Measurements from ENCODE around the gene PHKG2.

PHKG2 gene

GRCh38 chr16:30775392-30776188, 27.4 kb downstream of the PHKG2 start:
- DNase-seq (ENCODE audit: low spot score), result peak; percentile 94

- DNase-seq (ENCODE audit: low spot score), result no peak
Observed at GRCh38 chr16:30777591-30778297, 29.5 kb downstream of the PHKG2 start.

- no peak for DNase-seq (ENCODE audit: low spot score)
Observed at GRCh38 chr16:30778549-30779244, 30.5 kb downstream of the PHKG2 start.

GRCh38 chr16:30779596-30779995, 31.4 kb downstream of the PHKG2 start:
- no peak for DNase-seq (ENCODE audit: low spot score)

- no peak for DNase-seq (ENCODE audit: low spot score)
Observed at GRCh38 chr16:30780021-30780420, 31.8 kb downstream of the PHKG2 start.

GRCh38 chr16:30780549-30780948, 32.3 kb downstream of the PHKG2 start:
- DNase-seq (ENCODE audit: low spot score), result no peak

- DNase-seq (ENCODE audit: low spot score), result no peak
Observed at GRCh38 chr16:30782486-30783279, 34.5 kb downstream of the PHKG2 start.

- DNase-seq (ENCODE audit: low spot score), result no peak
Observed at GRCh38 chr16:30783280-30784109, 35.3 kb downstream of the PHKG2 start.

GRCh38 chr16:30784215-30784614, 36.0 kb downstream of the PHKG2 start:
- DNase-seq (ENCODE audit: low spot score), result no peak

GRCh38 chr16:30785126-30786106, 37.2 kb downstream of the PHKG2 start:
- DNase-seq (ENCODE audit: low spot score), result no peak

- peak; percentile 92 for DNase-seq (ENCODE audit: low spot score)
Observed at GRCh38 chr16:30786115-30786935, 38.1 kb downstream of the PHKG2 start.

GRCh38 chr16:30786936-30787612, 38.8 kb downstream of the PHKG2 start, which contains the start of gene ZNF629:
ZNF629 (minus strand) TSS chr16:30787205; CDS start chr16:30784482, 2,723 bp downstream.
- peak; percentile 91 for DNase-seq (ENCODE audit: low spot score)

- no peak for DNase-seq (ENCODE audit: low spot score)
Observed at GRCh38 chr16:30787613-30788378, 39.6 kb downstream of the PHKG2 start.

GRCh38 chr16:30793508-30794069, 45.4 kb downstream of the PHKG2 start:
- DNase-seq (ENCODE audit: low spot score), result no peak

GRCh38 chr16:30794634-30795033, 46.4 kb downstream of the PHKG2 start:
- no peak for DNase-seq (ENCODE audit: low spot score)

- no peak for DNase-seq (ENCODE audit: low spot score)
Observed at GRCh38 chr16:30797670-30798309, 49.6 kb downstream of the PHKG2 start.
